Upper lobe of right lung (tissue), 1 donor: ENCODE data around the gene LRFN2. TPM values are rescaled to one million over a fixed set of nuclear protein-coding genes. Genes with fewer than 3 reads are reported as not detected.

Source experiments
- ATAC-seq: fragments of 200-7000 bp; cut with Tn5 transposase; one replicate; pipeline ENCODE4 v1.9.1; 2020; ENCODE audit warnings: mild to moderate bottlenecking, moderate library complexity
- DNase-seq: peaks from one replicate; pipeline ENCODE4 v3.0.0-alpha.2; 2020
- H3K27ac ChIP-seq: fragments of 200-600 bp; one replicate; pipeline ENCODE4 v1.8.0; 2022
- H3K27me3 ChIP-seq: fragments of 200-600 bp; one replicate; pipeline ENCODE4 v1.8.0; 2022; ENCODE audit warnings: mild to moderate bottlenecking
- H3K36me3 ChIP-seq: fragments of 200-600 bp; one replicate; pipeline ENCODE4 v1.8.0; 2022
- H3K4me1 ChIP-seq: fragments of 200-600 bp; one replicate; pipeline ENCODE4 v1.8.0; 2022
- H3K4me3 ChIP-seq: fragments of 200-600 bp; one replicate; pipeline ENCODE4 v1.8.0; 2022; ENCODE audit warnings: mild to moderate bottlenecking
- H3K9me3 ChIP-seq: fragments of 200-600 bp; one replicate; pipeline ENCODE4 v1.8.0; 2022
- CTCF ChIP-seq: fragments of 200-600 bp; IDR thresholded peaks from one replicate; pipeline ENCODE4 v1.8.0; 2022; ENCODE audit warnings: antibody characterized with exemption
- intact Hi-C: fragments of 100-400 bp; cut with DNase I; formaldehyde crosslinking; loops from one replicate; pipeline ENCODE4 v1.11.0; 2022
- total RNA-seq: library from RNA; stranded (reverse); fragmentation: NEBNext Ultra II Directional; extraction: Animal tissue kit (Norgen Biotek cat#: 25700); gene quantifications from one replicate; pipeline ENCODE4 v1.2.1, GENCODE V29; 2021
- donor health status: DM: no; HTN: yes; CAD: no; lungs with severe emphysema.

LRFN2 gene
- total RNA-seq, 1 donor from 2014 or later, result not detected

- intact Hi-C loops, result no loop called here
- H3K4me3 ChIP-seq, result no peak overlapping the region
- no peak overlapping the region for H3K27ac ChIP-seq
- no peaks in the 10 kb centered on the region for H3K36me3 ChIP-seq
- no peaks in the 10 kb centered on the region for H3K9me3 ChIP-seq
- no peaks in the 10 kb centered on the region for H3K4me1 ChIP-seq
- no peaks in the 10 kb centered on the region for H3K27me3 ChIP-seq
- DNase-seq, result no peak
- ATAC-seq, result no peak
- no peak for TF ChIP-seq CTCF
Measured at GRCh38 chr6:40629463-40629862, 42.3 kb upstream of the LRFN2 start.

- ATAC-seq (no peak), DNase-seq (no peak)
- Histone ChIP-seq H3K36me3 (no peaks in the 10 kb centered on the region), H3K9me3 (no peaks in the 10 kb centered on the region), H3K4me3 (no peak overlapping the region), H3K27me3 (no peaks in the 10 kb centered on the region), H3K4me1 (no peaks in the 10 kb centered on the region), H3K27ac (no peak overlapping the region)
- intact Hi-C loops, result no loop called here
- no peak for TF ChIP-seq CTCF
Measured at GRCh38 chr6:40627316-40627715, 40.2 kb upstream of the LRFN2 start.

GRCh38 chr6:40626886-40627285 is 39.7 kb upstream of the LRFN2 start:
- Histone ChIP-seq H3K36me3 (no peaks in the 10 kb centered on the region), H3K27ac (no peak overlapping the region), H3K9me3 (no peaks in the 10 kb centered on the region), H3K4me3 (no peak overlapping the region), H3K27me3 (no peaks in the 10 kb centered on the region), H3K4me1 (no peaks in the 10 kb centered on the region)
- intact Hi-C loops, result no loop called here
- DNase-seq (no peak), ATAC-seq (no peak)
- no peak for TF ChIP-seq CTCF

- Histone ChIP-seq H3K27me3 (peaks cover 6% of the 10 kb centered on the region), H3K4me1 (no peaks in the 10 kb centered on the region), H3K9me3 (no peaks in the 10 kb centered on the region), H3K4me3 (no peak overlapping the region), H3K36me3 (no peaks in the 10 kb centered on the region), H3K27ac (no peak overlapping the region)
- no peak for DNase-seq
- TF ChIP-seq CTCF, result no peak
- no peak for ATAC-seq
- intact Hi-C loops, result no loop called here
Measured at GRCh38 chr6:40623932-40624331, 36.8 kb upstream of the LRFN2 start.

GRCh38 chr6:40623178-40623577 is 36.0 kb upstream of the LRFN2 start:
- Histone ChIP-seq H3K36me3 (no peaks in the 10 kb centered on the region), H3K9me3 (no peaks in the 10 kb centered on the region), H3K27ac (no peak overlapping the region), H3K4me1 (no peaks in the 10 kb centered on the region), H3K27me3 (peaks cover 10% of the 10 kb centered on the region), H3K4me3 (no peak overlapping the region)
- DNase-seq (no peak), ATAC-seq (no peak)
- no peak for TF ChIP-seq CTCF
- intact Hi-C loops, result no loop called here

- Histone ChIP-seq H3K27ac (no peak overlapping the region), H3K4me3 (no peak overlapping the region), H3K27me3 (peaks cover 14% of the 10 kb centered on the region), H3K36me3 (no peaks in the 10 kb centered on the region), H3K9me3 (no peaks in the 10 kb centered on the region), H3K4me1 (no peaks in the 10 kb centered on the region)
- no peak for DNase-seq
- no peak for ATAC-seq
- intact Hi-C loops, result no loop called here
- no peak for TF ChIP-seq CTCF
Measured at GRCh38 chr6:40620574-40621240, 33.5 kb upstream of the LRFN2 start.
